ENCODE measurements around the gene POLR2B.

Gene POLR2B

DNA sequence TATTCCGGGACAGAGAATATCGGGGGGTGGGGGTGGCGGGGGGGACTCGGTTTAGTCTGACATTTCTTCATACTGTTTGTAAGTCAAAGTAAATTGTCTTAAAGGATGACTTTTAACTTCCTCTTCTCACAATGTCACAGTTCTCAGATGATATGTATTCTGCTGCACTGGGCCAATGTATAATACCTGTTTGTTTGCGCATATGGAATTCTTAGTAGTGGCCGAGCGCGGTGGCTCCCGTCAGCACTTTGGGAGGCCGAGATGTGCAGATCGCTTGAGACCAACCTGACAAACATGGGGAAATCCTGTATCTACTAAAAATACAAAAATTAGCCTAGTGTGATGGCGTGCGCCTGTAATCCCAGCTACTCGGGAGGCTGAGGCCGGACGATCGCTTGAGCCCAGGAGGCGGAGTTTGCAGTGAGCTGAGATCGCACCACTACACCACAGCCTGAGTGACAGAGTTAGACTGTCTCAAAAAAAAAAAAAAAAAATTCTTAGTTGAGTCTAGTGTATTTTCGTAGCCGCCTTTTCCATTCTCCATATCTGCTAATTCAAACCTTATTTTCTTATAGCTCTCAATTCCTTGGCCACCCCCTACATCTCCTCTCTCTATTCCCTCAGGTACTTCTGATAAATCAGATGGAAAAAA is 851 bp downstream of the POLR2B start:
- DNase-seq, result peak in 1 of 42 donors; percentile 31
- intact Hi-C loops (cut with DNase I), result loop anchor here (5.0 kb wide), 1 partner anchor 72 kb away; the partner anchor contains the start of gene REST

GRCh38 chr4:56981795-56982201 is 3.1 kb downstream of the POLR2B start:
- intact Hi-C loops (cut with DNase I), result no loop called here
- no peak for DNase-seq

DNA sequence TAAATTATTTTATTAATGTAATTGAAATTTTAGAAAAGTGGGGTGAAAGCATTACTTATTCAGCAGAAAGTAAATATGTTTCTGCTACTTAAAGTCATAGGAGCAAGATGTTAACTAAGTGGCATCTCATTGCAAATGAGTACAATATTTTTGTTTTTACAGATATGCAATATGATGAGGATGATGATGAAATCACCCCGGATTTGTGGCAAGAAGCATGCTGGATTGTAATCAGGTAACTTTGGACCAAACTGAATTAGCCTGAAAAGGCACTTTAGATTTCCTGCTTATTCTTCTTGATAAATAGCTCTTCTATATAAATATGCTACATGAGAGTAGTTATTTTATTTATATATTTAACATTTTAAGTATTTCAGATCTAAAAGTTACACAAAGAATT is 7.5 kb downstream of the POLR2B start:
- DNase-seq, result no peak
- intact Hi-C loops (cut with DNase I), result no loop called here

GRCh38 chr4:56986952-56987351 is 8.3 kb downstream of the POLR2B start:
- intact Hi-C loops (cut with DNase I), result no loop called here
- no peak for DNase-seq

DNA sequence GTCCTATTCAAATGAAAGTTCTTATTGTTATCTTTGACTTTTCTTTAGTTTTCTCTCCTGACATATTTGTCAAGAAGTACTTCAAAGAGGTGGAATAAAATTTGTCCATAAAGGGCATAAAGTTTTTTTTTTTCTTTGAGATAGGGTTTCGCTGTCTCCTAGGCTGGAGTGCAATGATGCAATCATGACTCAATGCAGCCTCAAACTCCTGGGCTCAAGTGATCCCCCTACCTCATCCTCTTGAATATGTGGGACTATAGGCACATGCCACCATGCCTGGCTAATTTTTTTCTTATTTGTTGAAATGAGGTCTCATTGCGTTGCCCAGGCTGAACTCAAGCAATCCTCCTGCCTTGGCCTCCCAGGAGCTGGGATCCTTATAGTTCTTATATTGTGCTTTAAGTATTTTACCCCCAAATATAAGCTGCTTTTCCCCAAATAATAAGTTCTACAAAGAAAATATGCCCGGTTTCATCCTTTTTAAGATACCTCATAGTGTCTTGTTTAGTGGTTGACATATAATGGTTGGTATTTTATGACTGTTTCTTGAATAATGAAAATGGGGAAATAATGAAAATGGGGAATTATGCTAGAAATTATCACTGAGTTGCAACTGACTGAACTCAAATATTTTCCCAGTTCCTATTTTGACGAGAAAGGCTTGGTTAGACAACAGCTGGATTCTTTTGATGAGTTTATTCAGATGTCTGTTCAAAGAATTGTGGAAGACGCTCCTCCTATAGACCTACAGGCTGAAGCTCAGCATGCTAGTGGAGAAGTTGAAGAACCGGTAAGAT is 11.6 kb downstream of the POLR2B start:
- no peak for DNase-seq
- intact Hi-C loops (cut with DNase I), result no loop called here

- peak in 41 of 42 donors; percentile 36 to 88 (median 71) for DNase-seq
- intact Hi-C loops (cut with DNase I), result no loop called here
Observed at GRCh38 chr4:56995525-56995924, 16.8 kb downstream of the POLR2B start.

GRCh38 chr4:56999751-57000150 is 21.1 kb downstream of the POLR2B start:
- intact Hi-C loops (cut with DNase I), result no loop called here
- peak in 2 of 42 donors; percentile 12 to 42 for DNase-seq

DNA sequence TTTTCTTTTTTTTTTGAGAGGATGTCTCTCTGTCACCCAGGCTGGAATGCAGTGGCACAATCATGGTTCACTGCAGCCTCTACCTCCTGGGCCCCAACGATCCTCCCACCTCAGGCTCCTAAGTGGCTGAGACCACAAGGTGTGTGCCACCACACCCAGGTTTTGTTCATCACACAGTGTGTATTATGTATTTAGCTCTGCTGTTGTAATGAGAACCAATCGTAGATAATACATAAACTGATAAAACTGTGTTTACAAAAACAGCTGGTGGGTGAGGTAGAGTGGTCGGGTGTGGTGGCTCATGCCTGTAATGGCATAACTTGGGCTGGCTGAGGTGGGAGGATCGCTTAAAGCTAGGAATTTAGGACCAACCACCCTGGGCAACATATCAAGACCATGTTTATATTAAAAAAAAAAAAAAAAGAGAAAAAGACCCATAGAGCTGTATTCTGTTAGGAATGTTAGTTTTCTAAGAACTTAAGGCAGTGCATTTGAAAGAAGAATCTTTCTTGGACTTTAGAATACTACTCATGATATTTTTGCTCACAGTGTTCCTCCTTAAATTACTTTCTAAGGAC is 34.9 kb downstream of the POLR2B start:
- DNase-seq, result no peak
- intact Hi-C loops (cut with DNase I), result no loop called here

DNA sequence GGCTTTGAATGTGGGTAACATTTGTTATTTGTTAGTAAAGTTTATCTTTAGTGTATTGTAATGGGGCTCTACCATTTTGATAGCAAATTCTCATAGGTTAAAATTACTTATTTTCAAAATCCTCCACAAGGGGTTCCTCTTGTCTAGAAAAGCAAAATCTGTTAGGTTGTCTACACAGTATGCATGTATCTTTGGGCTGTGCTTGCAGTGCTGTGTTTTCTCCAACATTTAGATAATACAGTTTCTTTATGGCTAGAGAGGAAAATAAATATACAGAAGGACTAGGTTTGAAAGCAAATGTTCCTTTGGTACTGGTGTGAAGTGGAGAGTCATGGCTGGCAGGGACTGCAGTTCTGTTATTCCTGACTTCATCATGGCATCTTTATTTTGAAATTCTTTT is 40.3 kb downstream of the POLR2B start:
- DNase-seq, result no peak
- intact Hi-C loops (cut with DNase I), result no loop called here

DNA sequence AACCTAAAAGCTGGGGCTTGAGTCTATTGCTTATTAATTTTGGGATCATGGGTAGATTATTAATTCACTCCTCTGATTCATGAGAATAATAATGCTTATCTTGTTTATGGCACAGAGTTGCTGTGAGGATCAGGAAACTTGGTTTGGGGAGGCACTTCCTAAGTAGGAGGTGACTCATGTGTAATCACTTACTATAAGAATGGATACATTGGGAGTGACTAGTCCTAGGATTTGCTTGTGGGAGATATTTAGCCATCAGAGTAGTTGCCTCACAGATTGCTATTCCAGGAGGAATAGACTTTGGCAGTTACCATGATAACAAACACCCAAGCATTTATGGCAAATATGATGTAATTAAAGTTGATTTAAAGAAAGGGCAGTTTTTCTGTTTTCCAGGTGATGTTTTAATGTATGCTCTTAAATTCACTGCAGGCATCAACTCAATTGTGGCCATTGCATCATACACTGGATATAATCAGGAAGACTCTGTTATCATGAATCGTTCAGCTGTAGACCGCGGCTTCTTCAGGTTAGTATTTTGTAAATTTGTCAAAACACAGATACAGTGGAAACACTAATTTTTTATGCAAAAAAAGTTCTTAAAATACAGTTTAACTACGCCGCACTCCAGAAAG is 41.9 kb downstream of the POLR2B start:
- intact Hi-C loops (cut with DNase I), result no loop called here
- DNase-seq, result no peak

DNA sequence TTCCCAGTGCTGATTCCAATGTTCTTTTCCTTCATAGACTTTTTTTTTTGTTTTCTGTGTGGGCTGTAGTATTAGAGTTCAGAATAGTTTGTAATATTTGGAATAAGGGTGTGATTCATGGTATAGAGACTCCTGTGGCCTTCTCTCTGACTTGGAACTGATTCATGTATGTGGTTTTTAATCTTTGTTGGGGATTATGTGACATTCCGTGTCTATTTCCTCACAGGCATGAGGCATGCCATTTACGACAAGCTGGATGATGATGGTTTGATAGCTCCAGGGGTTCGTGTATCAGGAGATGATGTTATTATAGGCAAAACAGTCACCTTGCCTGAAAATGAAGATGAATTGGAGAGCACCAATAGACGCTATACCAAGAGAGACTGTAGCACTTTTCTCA is 44.4 kb downstream of the POLR2B start:
- no peak for DNase-seq
- intact Hi-C loops (cut with DNase I), result no loop called here

GRCh38 chr4:57034520-57034919 is 55.8 kb downstream of the POLR2B start:
- intact Hi-C loops (cut with DNase I), result loop anchor here (10.0 kb wide), 1 partner anchor 120 kb away; no protein-coding TSS in a partner anchor

GRCh38 chr4:57037982-57038604 is 59.4 kb downstream of the POLR2B start:
- DNase-seq, result peak; percentile 68 to 89 (median 78)
- intact Hi-C loops (cut with DNase I), result loop anchor here (10.0 kb wide), 1 partner anchor 117 kb away; no protein-coding TSS in a partner anchor

More at GRCh38 chr4:57034520-57034919, 55.8 kb downstream of the POLR2B start:
- no peak for DNase-seq

GRCh38 chr4:57039345-57039744 is 60.6 kb downstream of the POLR2B start:
- intact Hi-C loops (cut with DNase I), result loop anchor here (10.0 kb wide), 1 partner anchor 115 kb away; no protein-coding TSS in a partner anchor
- no peak for DNase-seq

- DNase-seq, result no peak
- intact Hi-C loops (cut with DNase I), result no loop called here
Observed at GRCh38 chr4:57040510-57040909, 61.8 kb downstream of the POLR2B start.

GRCh38 chr4:57041020-57041419 is 62.3 kb downstream of the POLR2B start:
- DNase-seq, result no peak
- intact Hi-C loops (cut with DNase I), result no loop called here

GRCh38 chr4:57042711-57043169 is 64.0 kb downstream of the POLR2B start:
- intact Hi-C loops (cut with DNase I), result no loop called here
- DNase-seq, result no peak

DNA sequence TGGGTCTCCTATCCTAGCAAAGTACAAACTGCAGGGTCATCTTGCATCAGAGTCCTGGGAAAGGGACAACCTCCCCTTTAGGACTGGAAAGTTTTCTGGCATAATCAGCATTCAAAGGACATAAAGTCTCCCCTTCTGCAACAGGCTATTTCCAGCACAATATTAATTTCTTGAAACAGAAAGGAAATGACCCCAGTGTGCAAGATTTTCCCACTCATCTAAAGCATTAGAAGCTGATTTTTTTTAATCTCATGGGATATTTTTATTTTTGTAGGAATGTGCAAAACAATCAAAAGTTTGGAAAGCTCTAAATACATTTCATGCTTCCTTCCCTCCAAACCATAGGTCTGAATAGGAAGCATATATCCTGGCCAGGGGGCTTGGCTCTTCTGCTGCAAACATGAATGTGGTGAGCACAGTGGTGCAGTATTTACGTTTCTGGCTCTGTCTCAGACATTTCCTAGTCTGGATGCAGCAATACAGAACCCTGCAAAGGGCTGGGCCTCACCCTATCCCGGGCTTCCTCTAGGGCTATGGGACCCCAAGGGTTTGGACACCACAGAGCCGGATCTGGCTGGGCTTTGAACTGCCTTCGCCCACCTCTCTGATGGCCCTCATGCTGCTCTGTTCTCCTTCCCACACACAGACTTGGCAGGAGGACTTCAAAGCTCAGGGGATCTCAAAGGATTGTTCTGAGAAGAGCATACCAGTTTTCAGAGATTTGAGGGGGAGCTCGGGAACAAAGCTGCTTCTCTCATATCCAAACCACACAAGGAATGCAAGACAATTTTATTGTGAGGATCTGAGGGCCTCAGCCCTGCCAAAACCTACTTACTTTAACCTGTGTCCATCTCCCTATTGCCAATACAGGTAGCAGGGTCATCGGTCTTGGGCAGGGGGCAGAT is 64.9 kb downstream of the POLR2B start:
- no peak for DNase-seq
- intact Hi-C loops (cut with DNase I), result no loop called here
